ENCODE results near the gene NHSL1.

Gene NHSL1

DNA sequence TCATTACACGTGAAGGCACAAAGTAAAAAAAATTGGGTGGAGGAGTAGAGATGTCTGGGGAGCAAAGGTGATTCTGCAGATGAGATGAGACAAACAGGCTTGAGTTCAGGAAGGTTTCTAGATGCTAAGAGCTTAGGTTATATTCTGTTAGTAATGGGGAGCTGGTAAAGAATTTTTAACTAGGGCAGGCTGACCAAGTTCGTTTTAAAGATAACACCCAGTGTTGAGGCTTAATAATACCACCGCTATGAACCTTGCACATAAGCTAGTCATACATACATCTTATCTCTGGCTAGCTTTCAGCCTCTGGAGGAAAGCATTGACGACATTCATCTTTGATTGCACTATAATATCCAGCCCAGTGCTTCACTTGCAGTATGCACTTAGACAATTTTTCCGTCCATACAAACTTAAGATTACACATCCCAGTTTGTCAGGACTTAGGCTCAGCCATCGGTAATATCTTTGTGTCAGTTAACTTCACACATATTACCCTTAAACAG is 12.1 kb downstream of the NHSL1 start:
- Histone ChIP-seq H3K4me3 (ENCODE audit: low read length) (no peak overlapping the region), H3K9ac (ENCODE audit: low read length) (no peak overlapping the region), H2AFZ (ENCODE audit: low read length) (no peak overlapping the region), H4K20me1 (ENCODE audit: insufficient read depth, low read length) (no peaks in the 10 kb centered on the region), H3F3A (ENCODE audit: insufficient read depth, low read length) (no peaks in the 10 kb centered on the region), H3K79me2 (ENCODE audit: low read length) (no peaks in the 10 kb centered on the region), H3K27ac (ENCODE audit: low read length) (no peak overlapping the region), H3K9me2 (replicated peaks; ENCODE audit: insufficient read depth, low read length) (no peaks in the 10 kb centered on the region), H3K9me3 (replicated peaks; ENCODE audit: insufficient read depth, low read length) (no peaks in the 10 kb centered on the region), H3K4me2 (ENCODE audit: low read depth, low read length) (no peak overlapping the region), H3K36me3 (replicated peaks; ENCODE audit: insufficient read depth, low read length) (no peaks in the 10 kb centered on the region), H3K4me1 (ENCODE audit: low read length) (no peaks in the 10 kb centered on the region), H3K27me3 (replicated peaks; ENCODE audit: insufficient read depth, low read length) (no peaks in the 10 kb centered on the region)
- TF ChIP-seq, protein P1, sequence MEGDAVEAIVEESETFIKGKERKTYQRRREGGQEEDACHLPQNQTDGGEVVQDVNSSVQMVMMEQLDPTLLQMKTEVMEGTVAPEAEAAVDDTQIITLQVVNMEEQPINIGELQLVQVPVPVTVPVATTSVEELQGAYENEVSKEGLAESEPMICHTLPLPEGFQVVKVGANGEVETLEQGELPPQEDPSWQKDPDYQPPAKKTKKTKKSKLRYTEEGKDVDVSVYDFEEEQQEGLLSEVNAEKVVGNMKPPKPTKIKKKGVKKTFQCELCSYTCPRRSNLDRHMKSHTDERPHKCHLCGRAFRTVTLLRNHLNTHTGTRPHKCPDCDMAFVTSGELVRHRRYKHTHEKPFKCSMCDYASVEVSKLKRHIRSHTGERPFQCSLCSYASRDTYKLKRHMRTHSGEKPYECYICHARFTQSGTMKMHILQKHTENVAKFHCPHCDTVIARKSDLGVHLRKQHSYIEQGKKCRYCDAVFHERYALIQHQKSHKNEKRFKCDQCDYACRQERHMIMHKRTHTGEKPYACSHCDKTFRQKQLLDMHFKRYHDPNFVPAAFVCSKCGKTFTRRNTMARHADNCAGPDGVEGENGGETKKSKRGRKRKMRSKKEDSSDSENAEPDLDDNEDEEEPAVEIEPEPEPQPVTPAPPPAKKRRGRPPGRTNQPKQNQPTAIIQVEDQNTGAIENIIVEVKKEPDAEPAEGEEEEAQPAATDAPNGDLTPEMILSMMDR (IDR thresholded peaks at IDR 0.05; ENCODE audit: low read length) = no peak
- no peak for TF ChIP-seq EZH2phosphoT487 (IDR thresholded peaks at IDR 0.05; ENCODE audit: low read length)
- DNase-seq = no peak

DNA sequence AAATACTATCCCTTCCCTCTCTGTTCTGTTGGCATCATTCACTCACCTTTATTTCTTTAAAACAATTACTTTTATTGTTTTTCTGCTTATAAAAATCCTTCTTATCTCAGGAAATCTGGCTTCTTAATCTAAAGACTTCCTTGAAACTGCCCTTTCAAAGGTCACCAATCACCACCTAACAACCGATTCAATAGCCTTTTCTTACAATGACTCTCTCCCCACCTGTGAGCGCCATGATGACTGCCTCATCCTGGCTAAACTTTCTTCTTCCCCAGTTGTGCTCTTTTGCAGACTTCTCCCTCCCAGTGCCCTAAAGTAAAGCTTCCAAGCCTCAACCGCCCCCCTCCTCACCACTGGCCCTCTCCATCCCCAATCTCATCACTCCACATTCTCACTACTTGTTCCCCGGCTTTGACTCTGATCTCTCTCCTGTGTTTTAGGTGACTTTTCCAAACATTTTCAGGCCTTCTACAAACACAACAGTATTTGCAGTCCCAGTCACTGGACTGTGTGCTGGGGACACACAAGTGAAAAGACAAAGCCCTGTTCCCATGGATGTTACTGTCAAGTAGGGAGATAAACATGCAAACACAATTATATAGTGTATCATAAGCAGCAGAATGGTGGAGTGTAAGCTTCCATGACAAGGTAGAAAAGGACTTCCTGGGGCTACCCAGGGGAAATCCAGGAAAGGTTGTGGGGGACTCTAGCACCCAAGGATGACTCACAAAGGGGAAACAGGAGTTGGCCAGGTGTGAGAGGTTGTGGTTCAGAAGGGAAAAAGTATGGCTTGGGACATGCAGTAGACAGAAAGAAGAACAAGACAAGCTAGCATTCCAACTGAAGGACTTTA is 12.8 kb downstream of the NHSL1 start:
- H3K36me3 ChIP-seq (replicated peaks; ENCODE audit: insufficient read depth, low read length) = no peaks in the 10 kb centered on the region
- TF ChIP-seq EZH2phosphoT487 (IDR thresholded peaks at IDR 0.05; ENCODE audit: low read length) (no peak), EZH2 (optimal IDR thresholded peaks at IDR 0.05; ENCODE audit: low read depth, low read length) (no peak)
- TF ChIP-seq, protein P1 (IDR thresholded peaks at IDR 0.05; ENCODE audit: low read length) = no peak
- no peaks in the 10 kb centered on the region for H3K79me2 ChIP-seq (ENCODE audit: low read length)
- H3K4me1 ChIP-seq (ENCODE audit: low read length) = no peaks in the 10 kb centered on the region
- H3F3A ChIP-seq (ENCODE audit: insufficient read depth, low read length) = no peaks in the 10 kb centered on the region
- H3K27ac ChIP-seq (ENCODE audit: low read length) = no peak overlapping the region
- no peaks in the 10 kb centered on the region for H3K9me3 ChIP-seq (replicated peaks; ENCODE audit: insufficient read depth, low read length)
- DNase-seq = no peak
- H3K4me2 ChIP-seq (ENCODE audit: low read depth, low read length) = no peak overlapping the region
- no peaks in the 10 kb centered on the region for H3K27me3 ChIP-seq (replicated peaks; ENCODE audit: insufficient read depth, low read length)
- H3K4me3 ChIP-seq (ENCODE audit: low read length) = no peak overlapping the region
- no peaks in the 10 kb centered on the region for H4K20me1 ChIP-seq (ENCODE audit: insufficient read depth, low read length)
- H3K9ac ChIP-seq (ENCODE audit: low read length) = no peak overlapping the region
- H3K9me2 ChIP-seq (replicated peaks; ENCODE audit: insufficient read depth, low read length) = no peaks in the 10 kb centered on the region
- H2AFZ ChIP-seq (ENCODE audit: low read length) = no peak overlapping the region

DNA sequence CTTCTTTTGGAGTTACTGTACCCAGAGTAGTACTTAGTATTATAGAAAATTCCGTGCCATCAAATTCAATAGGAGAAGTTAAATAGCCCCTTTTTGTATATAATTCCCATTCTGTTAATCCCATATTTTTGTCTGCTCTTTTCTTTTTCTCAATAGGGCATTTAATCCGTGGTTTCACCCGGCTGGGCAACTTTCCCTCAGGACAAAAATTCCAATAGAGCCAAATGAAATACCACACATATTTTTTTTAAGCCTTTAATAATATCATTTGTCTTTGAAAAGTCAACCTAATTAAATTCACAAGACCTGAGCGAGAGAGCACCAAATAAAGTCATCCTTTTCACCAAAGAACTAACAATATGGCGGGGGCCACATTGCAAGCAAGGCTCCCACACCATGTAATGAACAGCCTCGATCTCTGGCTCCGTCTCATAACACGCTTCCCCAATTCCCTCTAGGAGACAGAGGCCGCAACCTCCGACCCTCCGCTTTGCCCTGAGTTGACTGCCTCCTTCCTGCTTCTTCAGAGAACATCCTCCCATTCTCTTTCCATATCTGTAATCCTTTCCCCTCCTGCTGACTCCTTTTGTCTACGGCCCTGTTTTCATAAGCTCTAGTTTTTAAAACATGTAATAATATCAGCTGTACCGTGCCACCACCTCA is 13.6 kb downstream of the NHSL1 start:
- H3K4me3 ChIP-seq (ENCODE audit: low read length) = no peak overlapping the region
- H3K79me2 ChIP-seq (ENCODE audit: low read length) = no peaks in the 10 kb centered on the region
- no peaks in the 10 kb centered on the region for H3K27me3 ChIP-seq (replicated peaks; ENCODE audit: insufficient read depth, low read length)
- H3K27ac ChIP-seq (ENCODE audit: low read length) = no peak overlapping the region
- no peak overlapping the region for H2AFZ ChIP-seq (ENCODE audit: low read length)
- H3K9ac ChIP-seq (ENCODE audit: low read length) = no peak overlapping the region
- no peak for DNase-seq
- TF ChIP-seq EZH2 (optimal IDR thresholded peaks at IDR 0.05; ENCODE audit: low read depth, low read length) = no peak
- TF ChIP-seq, protein P1 (IDR thresholded peaks at IDR 0.05; ENCODE audit: low read length) = no peak
- TF ChIP-seq EZH2phosphoT487 (IDR thresholded peaks at IDR 0.05; ENCODE audit: low read length) = no peak
- no peaks in the 10 kb centered on the region for H3F3A ChIP-seq (ENCODE audit: insufficient read depth, low read length)
- H3K9me2 ChIP-seq (replicated peaks; ENCODE audit: insufficient read depth, low read length) = no peaks in the 10 kb centered on the region
- H3K9me3 ChIP-seq (replicated peaks; ENCODE audit: insufficient read depth, low read length) = no peaks in the 10 kb centered on the region
- H3K36me3 ChIP-seq (replicated peaks; ENCODE audit: insufficient read depth, low read length) = no peaks in the 10 kb centered on the region
- no peaks in the 10 kb centered on the region for H4K20me1 ChIP-seq (ENCODE audit: insufficient read depth, low read length)
- no peak overlapping the region for H3K4me2 ChIP-seq (ENCODE audit: low read depth, low read length)
- no peaks in the 10 kb centered on the region for H3K4me1 ChIP-seq (ENCODE audit: low read length)

Data from MM.1S (cell line).